Testis (tissue), 3 donors: ENCODE data around the gene CLEC12A. TPM values are rescaled to one million over a fixed set of nuclear protein-coding genes. Genes with fewer than 3 reads are reported as not detected.
"Not testable (repeated sequence)": the region's sequence is repeated elsewhere in the genome, so short reads cannot be mapped to it uniquely, and the experiment has no call there.

Source experiments
- DNase-seq: peaks from one replicate; pipeline ENCODE4 v3.0.0-alpha.2; 2019
- H3K27ac ChIP-seq, 2 donors: fragments of 200-600 bp; sonication (generic); one replicate each; pipeline ENCODE4 v1.5.1; 2019
- H3K27me3 ChIP-seq: fragments of 200-600 bp; sonication (generic); one replicate; pipeline ENCODE4 v1.5.1; 2019
- H3K36me3 ChIP-seq: fragments of 200-600 bp; sonication (generic); one replicate; pipeline ENCODE4 v1.5.1; 2017; ENCODE audit warnings: low read depth; ENCODE audit errors: missing control alignments
- H3K4me1 ChIP-seq: fragments of 200-600 bp; sonication (generic); one replicate; pipeline ENCODE4 v1.5.1; 2019
- H3K4me3 ChIP-seq, 2 donors: fragments of 200-600 bp; sonication (generic); one replicate each; pipeline ENCODE4 v1.5.1; 2017 to 2019
- H3K9me3 ChIP-seq: fragments of 200-600 bp; sonication (generic); one replicate; pipeline ENCODE4 v1.5.1; 2017
- POLR2A ChIP-seq: fragments of 450-650 bp; IDR thresholded peaks from one replicate; pipeline ENCODE4 v1.6.1; 2017; ENCODE audit warnings: antibody characterized with exemption, mild to moderate bottlenecking, moderate library complexity
- WGBS, 2 donors: methylation state at CpG; one replicate each; pipeline ENCODE4 v1.1.5; 2018; 5-methylcytosine and 5-hydroxymethylcytosine counted together
- intact Hi-C: fragments of 100-400 bp; cut with DNase I; formaldehyde crosslinking; loops from one replicate; pipeline ENCODE4 v1.15.1; 2023; ENCODE audit warnings: low total_unique reads
- polyA plus RNA-seq: library from polyadenylated mRNA; stranded (reverse); fragments of 350-450 nt; fragmentation: Illumina TruSeq; extraction: RNeasy Lipid Tissue Mini Kit (QIAGEN cat#74804); gene quantifications from one replicate; pipeline ENCODE4 v1.2.3, GENCODE V29; 2014; ENCODE audit warnings: low read depth, low replicate concordance; ENCODE audit not compliant: insufficient read depth
- total RNA-seq, 2 donors: library from RNA; depleted of rRNA; stranded (reverse); fragments of >200 nt; gene quantifications; one replicate each; pipeline ENCODE4 v1.2.3, GENCODE V29; 2016
- TF ChIP-seq, protein P1 (sequence below), 3 experiments: fragments of 450-650 bp in 2 of 3; fragments of 200-600 bp in 1 of 3; sonication (generic) in 1 of 3; IDR thresholded peaks; one replicate each; pipeline ENCODE4 v1.5.1; 2016 to 2019; ENCODE audit warnings: antibody characterized with exemption in 3 of 3, mild to moderate bottlenecking in 2 of 3, moderate library complexity in 1 of 3

CLEC12A gene
- total and polyA plus RNA-seq, 3 donors from 2014 or later: 0.31 to 2.0 TPM; not detected in 1

DNA sequence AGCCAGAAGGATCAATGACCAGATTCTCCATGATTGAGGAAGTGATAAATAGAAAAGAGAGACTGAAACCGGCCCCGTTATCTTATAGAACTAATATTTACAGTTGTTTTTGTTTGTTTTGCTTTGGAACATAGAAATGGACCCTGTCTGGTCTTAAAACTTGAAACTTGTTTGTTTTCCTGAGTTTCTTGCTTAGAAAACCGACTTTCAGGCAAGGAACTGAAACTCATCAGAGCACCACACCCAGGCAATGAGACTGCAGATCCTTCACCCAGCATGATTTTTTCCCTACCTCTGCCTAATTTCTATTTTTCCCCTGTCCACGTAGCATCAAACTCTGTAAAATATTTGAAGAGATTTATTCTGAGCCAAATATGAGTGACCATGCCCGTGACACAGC, 10.6 kb upstream of the CLEC12A start:
- WGBS, 2 donors: 81 to 89% methylated on average over 5 of the region's 5 CpGs

DNA sequence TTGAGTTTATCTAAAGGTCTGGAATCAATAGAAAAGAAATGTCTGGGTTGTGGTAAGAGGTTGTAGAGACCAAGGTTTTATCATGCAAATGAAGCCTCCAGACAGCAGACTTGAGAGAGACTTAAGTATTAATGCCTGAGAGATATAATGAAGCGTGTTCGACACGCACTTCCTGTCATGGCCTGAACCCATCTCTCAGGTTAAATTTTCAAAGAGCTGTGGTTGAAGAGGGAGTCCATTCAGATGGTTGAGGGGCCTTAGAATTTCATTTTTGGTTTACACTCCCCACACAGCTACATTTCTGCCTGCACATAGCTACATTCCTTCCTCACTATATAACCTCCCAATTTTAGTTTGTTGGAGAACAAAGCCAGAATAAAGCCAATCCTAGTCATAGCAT, 10.1 kb upstream of the CLEC12A start:
- TF ChIP-seq POLR2A: no peak
- TF ChIP-seq, protein P1, sequence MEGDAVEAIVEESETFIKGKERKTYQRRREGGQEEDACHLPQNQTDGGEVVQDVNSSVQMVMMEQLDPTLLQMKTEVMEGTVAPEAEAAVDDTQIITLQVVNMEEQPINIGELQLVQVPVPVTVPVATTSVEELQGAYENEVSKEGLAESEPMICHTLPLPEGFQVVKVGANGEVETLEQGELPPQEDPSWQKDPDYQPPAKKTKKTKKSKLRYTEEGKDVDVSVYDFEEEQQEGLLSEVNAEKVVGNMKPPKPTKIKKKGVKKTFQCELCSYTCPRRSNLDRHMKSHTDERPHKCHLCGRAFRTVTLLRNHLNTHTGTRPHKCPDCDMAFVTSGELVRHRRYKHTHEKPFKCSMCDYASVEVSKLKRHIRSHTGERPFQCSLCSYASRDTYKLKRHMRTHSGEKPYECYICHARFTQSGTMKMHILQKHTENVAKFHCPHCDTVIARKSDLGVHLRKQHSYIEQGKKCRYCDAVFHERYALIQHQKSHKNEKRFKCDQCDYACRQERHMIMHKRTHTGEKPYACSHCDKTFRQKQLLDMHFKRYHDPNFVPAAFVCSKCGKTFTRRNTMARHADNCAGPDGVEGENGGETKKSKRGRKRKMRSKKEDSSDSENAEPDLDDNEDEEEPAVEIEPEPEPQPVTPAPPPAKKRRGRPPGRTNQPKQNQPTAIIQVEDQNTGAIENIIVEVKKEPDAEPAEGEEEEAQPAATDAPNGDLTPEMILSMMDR (IDR thresholded peaks at IDR 0.05): no peak

More for the DNA sequence above, 10.6 kb upstream of the CLEC12A start:
- Histone ChIP-seq H3K4me1 (no peaks in the 10 kb centered on the region), H3K9me3 (no peaks in the 10 kb centered on the region), H3K4me3 (no peak overlapping the region), H3K27ac (no peak overlapping the region), H3K36me3 (no peaks in the 10 kb centered on the region), H3K27me3 (no peaks in the 10 kb centered on the region)
- TF ChIP-seq POLR2A: no peak
- TF ChIP-seq, protein P1 (IDR thresholded peaks at IDR 0.05): no peak
- DNase-seq: no peak
- intact Hi-C loops: no loop called here

GRCh38 chr12:9961901-9962300, 9.3 kb upstream of the CLEC12A start:
- intact Hi-C loops: no loop called here
- Histone ChIP-seq H3K27ac (no peak overlapping the region), H3K4me1 (no peaks in the 10 kb centered on the region), H3K4me3 (no peak overlapping the region), H3K9me3 (no peaks in the 10 kb centered on the region), H3K27me3 (no peaks in the 10 kb centered on the region), H3K36me3 (no peaks in the 10 kb centered on the region)
- TF ChIP-seq POLR2A: no peak
- TF ChIP-seq, protein P1 (IDR thresholded peaks at IDR 0.05): no peak
- DNase-seq: no peak
- 89 to 90% methylated on average over 3 of the region's 3 CpGs for WGBS, 2 donors

More for the DNA sequence above, 10.1 kb upstream of the CLEC12A start:
- 95 to 98% methylated on average over 3 of the region's 3 CpGs for WGBS, 2 donors
- no peak overlapping the region for H3K27ac ChIP-seq
- H3K4me3 ChIP-seq: no peak overlapping the region
- H3K27me3 ChIP-seq: no peaks in the 10 kb centered on the region
- H3K36me3 ChIP-seq: no peaks in the 10 kb centered on the region
- DNase-seq: no peak
- H3K9me3 ChIP-seq: no peaks in the 10 kb centered on the region
- intact Hi-C loops: no loop called here
- H3K4me1 ChIP-seq: no peaks in the 10 kb centered on the region

DNA sequence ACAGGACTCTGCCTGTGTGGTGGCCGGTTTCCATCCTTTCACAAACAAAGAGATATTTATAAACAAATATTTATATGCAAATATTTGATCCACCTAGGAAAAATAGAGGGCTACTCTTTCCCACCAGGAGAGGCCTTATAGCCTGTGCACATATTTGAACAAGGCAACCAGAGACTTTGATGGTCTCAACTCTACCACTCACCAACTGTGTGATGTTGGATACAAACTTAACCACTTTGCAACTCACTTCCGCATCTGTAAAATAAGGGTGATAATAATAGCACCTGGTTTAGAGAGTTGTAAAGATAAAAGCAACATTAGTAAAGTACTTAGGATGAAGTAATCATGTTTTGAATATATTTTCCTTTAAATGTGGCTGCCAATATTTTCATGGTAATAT, 1.5 kb upstream of the CLEC12A start:
- TF ChIP-seq POLR2A: no peak
- TF ChIP-seq, protein P1 (IDR thresholded peaks at IDR 0.05): no peak
- Histone ChIP-seq H3K9me3 (no peaks in the 10 kb centered on the region), H3K36me3 (no peaks in the 10 kb centered on the region), H3K4me1 (no peaks in the 10 kb centered on the region), H3K4me3 (no peak overlapping the region), H3K27ac (no peak overlapping the region), H3K27me3 (no peaks in the 10 kb centered on the region)
- DNase-seq: no peak
- 90 to 92% methylated on average over 2 of the region's 2 CpGs for WGBS, 2 donors
- intact Hi-C loops: no loop called here

- H3K27me3 ChIP-seq: no peaks in the 10 kb centered on the region
- intact Hi-C loops: no loop called here
- no peaks in the 10 kb centered on the region for H3K9me3 ChIP-seq
- no peak for DNase-seq
- no peaks in the 10 kb centered on the region for H3K36me3 ChIP-seq
- WGBS, 2 donors: 71 to 83% methylated on average over 1 of the region's 1 CpG
- no peak overlapping the region for H3K27ac ChIP-seq
- H3K4me3 ChIP-seq: no peak overlapping the region
- no peak for TF ChIP-seq POLR2A
- TF ChIP-seq, protein P1 (IDR thresholded peaks at IDR 0.05): no peak
- H3K4me1 ChIP-seq: no peaks in the 10 kb centered on the region
Measured at GRCh38 chr12:9973949-9974348, 2.7 kb downstream of the CLEC12A start.

- DNase-seq, H3K4me1 ChIP-seq, H3K4me3 ChIP-seq, H3K36me3 ChIP-seq, H3K27ac ChIP-seq, H3K9me3 ChIP-seq, intact Hi-C loops, H3K27me3 ChIP-seq: not testable (repeated sequence)
- WGBS, 2 donors: 96 to 100% methylated on average over 2 of the region's 2 CpGs
Measured at GRCh38 chr12:9974731-9975130, 3.5 kb downstream of the CLEC12A start.
